22Rv1 (cell line): Measurements from ENCODE around the gene CD46.

ENCODE experiments used
- CTCF ChIP-seq: fragments of 450-650 bp; IDR thresholded peaks from 2 replicates; pipeline ENCODE4 v1.5.1; 2017; ENCODE audit warnings: mild to moderate bottlenecking
- ZFX ChIP-seq: fragments of 450-650 bp; IDR thresholded peaks from 2 replicates; pipeline ENCODE4 v1.6.1; 2017; ENCODE audit warnings: antibody characterized with exemption, borderline replicate concordance

DNA sequence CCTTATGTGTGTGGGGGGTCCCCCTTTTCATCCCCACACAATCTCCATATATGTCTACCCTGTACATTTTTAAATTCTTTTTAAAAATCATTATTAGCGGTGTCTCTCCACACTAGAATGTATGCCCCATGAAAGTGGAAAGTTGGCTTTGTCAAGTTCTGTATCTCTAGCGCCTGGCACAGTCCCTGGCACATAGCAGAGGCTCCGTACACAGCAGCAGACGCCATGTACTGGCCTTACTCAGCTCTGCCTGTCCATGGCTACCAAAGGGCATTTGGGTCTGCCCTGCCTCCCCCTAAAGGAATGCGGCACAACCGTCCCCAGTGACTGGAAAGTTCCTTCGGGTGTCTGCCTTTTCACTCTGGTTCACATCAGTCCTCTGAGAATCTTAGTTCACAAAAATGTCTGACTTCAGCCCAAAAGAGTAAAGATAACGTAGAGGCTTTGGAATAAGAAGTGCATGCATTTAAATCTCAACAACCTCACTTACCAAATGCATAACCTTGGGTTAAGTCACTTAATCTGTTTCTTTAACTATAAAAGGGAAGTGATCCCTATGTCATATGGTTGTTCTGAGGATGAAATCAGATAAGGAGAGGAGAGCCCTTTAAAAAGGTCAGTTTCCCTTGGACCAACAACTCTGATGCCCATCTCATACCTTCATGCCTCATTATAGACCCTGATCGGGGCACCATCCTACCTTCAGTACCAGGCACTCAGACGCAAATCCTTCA lies 61.1 kb downstream of the CD46 start:
- no peak for TF ChIP-seq CTCF
- TF ChIP-seq ZFX, result no peak
